ENCODE data around the gene ADARB1.

Gene ADARB1

GRCh38 chr21:45105906-45106485, 31.6 kb downstream of the ADARB1 start:
- TF ChIP-seq CTCF (IDR thresholded peaks at IDR 0.05; ENCODE audit: insufficient read depth, low read depth, low read length, missing control alignments), result no peak
- H3K4me3 ChIP-seq (ENCODE audit: low read length), result no peak overlapping the region
- DNase-seq (ENCODE audit: low read depth), result no peak

DNA sequence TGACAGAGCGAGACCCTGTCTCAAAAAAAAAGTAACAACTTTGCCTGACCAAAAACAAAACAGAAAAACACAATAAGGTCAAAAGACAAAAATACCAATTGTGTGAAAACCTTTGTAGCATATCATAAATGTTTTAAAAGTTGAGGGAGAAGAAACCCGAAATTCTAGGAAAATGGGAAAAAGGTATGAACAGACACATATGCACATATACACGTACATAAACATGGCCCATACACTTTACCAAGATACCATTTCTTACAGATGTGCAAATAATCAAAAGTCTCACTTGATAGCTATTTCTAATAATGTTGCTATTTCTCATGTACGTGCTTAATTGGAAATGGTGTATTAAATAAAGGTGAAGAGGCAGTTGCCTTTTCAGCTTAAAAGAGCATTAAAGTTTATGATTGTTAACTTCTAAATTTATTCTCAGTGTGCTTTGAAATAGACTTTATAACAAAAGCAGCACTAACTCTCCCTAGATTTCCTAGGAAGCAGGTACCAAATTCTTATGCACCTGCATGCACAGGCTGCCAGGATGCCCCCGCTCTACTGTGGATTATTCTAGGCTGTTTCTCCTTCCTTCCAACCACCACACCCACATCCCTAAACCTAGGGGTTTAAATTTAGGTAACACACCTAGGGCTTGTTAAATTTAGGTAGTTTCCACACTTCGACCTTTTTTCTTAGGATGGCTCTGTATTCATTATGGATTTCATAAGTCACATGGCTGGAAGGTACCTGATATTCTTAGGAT, 33.8 kb downstream of the ADARB1 start:
- TF ChIP-seq CTCF (IDR thresholded peaks at IDR 0.05; ENCODE audit: insufficient read depth, low read depth, low read length, missing control alignments), result no peak
- no peak overlapping the region for H3K4me3 ChIP-seq (ENCODE audit: low read length)
- no peak for DNase-seq (ENCODE audit: low read depth)

- no peak for DNase-seq (ENCODE audit: low read depth)
- H3K4me3 ChIP-seq (ENCODE audit: low read length), result no peak overlapping the region
- no peak for TF ChIP-seq CTCF (IDR thresholded peaks at IDR 0.05; ENCODE audit: insufficient read depth, low read depth, low read length, missing control alignments)
Measured at GRCh38 chr21:45108808-45109781, 34.7 kb downstream of the ADARB1 start.

GRCh38 chr21:45109831-45110492, 35.6 kb downstream of the ADARB1 start:
- no peak for DNase-seq (ENCODE audit: low read depth)
- TF ChIP-seq CTCF (IDR thresholded peaks at IDR 0.05; ENCODE audit: insufficient read depth, low read depth, low read length, missing control alignments), result no peak
- no peak overlapping the region for H3K4me3 ChIP-seq (ENCODE audit: low read length)

- TF ChIP-seq CTCF (IDR thresholded peaks at IDR 0.05; ENCODE audit: insufficient read depth, low read depth, low read length, missing control alignments), result no peak
- DNase-seq (ENCODE audit: low read depth), result peak; percentile 38
- H3K4me3 ChIP-seq (ENCODE audit: low read length), result no peak overlapping the region
Measured at GRCh38 chr21:45110873-45111624, 36.7 kb downstream of the ADARB1 start.

DNA sequence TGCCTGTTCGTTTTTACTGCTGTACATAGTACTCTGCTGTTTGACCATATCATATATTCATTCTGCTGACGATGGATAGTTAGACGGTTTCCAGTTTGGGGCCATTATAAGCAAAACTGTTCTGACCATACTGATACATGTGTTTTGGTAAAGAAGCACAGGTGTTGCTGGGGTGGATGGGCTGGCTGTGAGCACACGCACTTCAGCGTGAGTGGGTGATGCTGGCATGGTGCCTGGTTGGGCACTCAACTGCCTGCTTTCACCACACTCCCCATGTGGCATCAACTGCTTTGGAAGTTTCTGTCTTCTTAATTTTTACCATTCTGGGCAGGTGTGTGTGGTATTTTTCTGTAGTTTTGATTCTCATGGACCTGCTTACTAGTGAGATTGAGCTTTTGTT, 37.3 kb downstream of the ADARB1 start:
- DNase-seq (ENCODE audit: low read depth), result no peak
- TF ChIP-seq CTCF (IDR thresholded peaks at IDR 0.05; ENCODE audit: insufficient read depth, low read depth, low read length, missing control alignments), result no peak
- H3K4me3 ChIP-seq (ENCODE audit: low read length), result no peak overlapping the region

All from epithelial cell of esophagus (primary cell).